Measurements from ENCODE around the gene GRM7. TPM values are rescaled to one million over a fixed set of nuclear protein-coding genes. Genes with fewer than 3 reads are reported as not detected.

GRM7 gene
- total RNA-seq, 3 donors from 2014 or later: not detected

DNA sequence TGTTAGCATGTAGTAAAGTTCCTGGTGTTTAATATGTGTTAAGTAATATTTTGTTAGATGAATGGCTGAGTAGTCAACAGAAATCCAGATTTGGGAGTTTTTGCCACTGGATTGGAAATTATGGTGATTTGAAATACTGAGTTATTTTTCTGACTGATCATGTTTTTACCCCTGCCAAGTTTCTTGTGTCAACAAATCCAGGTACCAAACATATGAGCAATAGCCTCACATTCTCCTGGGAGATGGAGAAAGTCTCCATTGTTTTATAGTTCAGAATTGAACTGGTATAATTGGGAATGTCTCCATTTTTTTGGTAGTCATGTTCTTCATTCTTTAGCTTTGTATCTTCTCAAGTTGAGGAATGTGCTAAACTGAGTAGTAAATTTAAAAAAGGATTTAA lies 873.5 kb downstream of the GRM7 start:
- Mint-ChIP-seq H3K36me3 (ENCODE audit: insufficient read depth) (no peaks in the 10 kb centered on the region), H3K4me3 (no peak overlapping the region)
- no peak for DNase-seq

GRCh38 chr3:7737263-7737662 lies 876.3 kb downstream of the GRM7 start:
- no peaks in the 10 kb centered on the region for H3K4me1 Mint-ChIP-seq (ENCODE audit: low read depth)
- no peaks in the 10 kb centered on the region for H3K27me3 Mint-ChIP-seq (ENCODE audit: low read depth)
- ATAC-seq: no peak
- H3K4me3 Mint-ChIP-seq: no peak overlapping the region
- peaks cover 3% of the 10 kb centered on the region for H3K9me3 Mint-ChIP-seq
- DNase-seq: no peak
- no peaks in the 10 kb centered on the region for H3K36me3 Mint-ChIP-seq (ENCODE audit: insufficient read depth)

More for the DNA sequence above, 873.5 kb downstream of the GRM7 start:
- Mint-ChIP-seq H3K9me3 (peaks cover 3% of the 10 kb centered on the region), H3K4me1 (ENCODE audit: low read depth) (no peaks in the 10 kb centered on the region), H3K27me3 (ENCODE audit: low read depth) (no peaks in the 10 kb centered on the region)
- no peak for ATAC-seq

- DNase-seq (no peak), ATAC-seq (no peak)
- H3K4me3 Mint-ChIP-seq: no peak overlapping the region
- no peaks in the 10 kb centered on the region for H3K36me3 Mint-ChIP-seq (ENCODE audit: insufficient read depth)
- H3K27me3 Mint-ChIP-seq (ENCODE audit: low read depth): no peaks in the 10 kb centered on the region
- no peaks in the 10 kb centered on the region for H3K4me1 Mint-ChIP-seq (ENCODE audit: low read depth)
- peaks cover 7% of the 10 kb centered on the region for H3K9me3 Mint-ChIP-seq
Measured at GRCh38 chr3:7739754-7740153, 878.8 kb downstream of the GRM7 start.

GRCh38 chr3:7740458-7740857 lies 879.5 kb downstream of the GRM7 start:
- H3K4me1 Mint-ChIP-seq (ENCODE audit: low read depth): no peaks in the 10 kb centered on the region
- DNase-seq: no peak
- no peaks in the 10 kb centered on the region for H3K27me3 Mint-ChIP-seq (ENCODE audit: low read depth)
- no peak for ATAC-seq
- H3K9me3 Mint-ChIP-seq: peaks cover 7% of the 10 kb centered on the region
- no peaks in the 10 kb centered on the region for H3K36me3 Mint-ChIP-seq (ENCODE audit: insufficient read depth)
- no peak overlapping the region for H3K4me3 Mint-ChIP-seq

- H3K36me3 Mint-ChIP-seq (ENCODE audit: insufficient read depth): no peaks in the 10 kb centered on the region
- DNase-seq (no peak), ATAC-seq (no peak)
- no peaks in the 10 kb centered on the region for H3K4me1 Mint-ChIP-seq (ENCODE audit: low read depth)
- H3K9me3 Mint-ChIP-seq: peaks cover 3% of the 10 kb centered on the region
- H3K4me3 Mint-ChIP-seq: no peak overlapping the region
- H3K27me3 Mint-ChIP-seq (ENCODE audit: low read depth): no peaks in the 10 kb centered on the region
Measured at GRCh38 chr3:7744850-7745249, 883.9 kb downstream of the GRM7 start.

- DNase-seq (no peak), ATAC-seq (no peak)
- H3K27me3 Mint-ChIP-seq (ENCODE audit: low read depth): no peaks in the 10 kb centered on the region
- peaks cover 3% of the 10 kb centered on the region for H3K9me3 Mint-ChIP-seq
- no peaks in the 10 kb centered on the region for H3K36me3 Mint-ChIP-seq (ENCODE audit: insufficient read depth)
- H3K4me3 Mint-ChIP-seq: no peak overlapping the region
- no peaks in the 10 kb centered on the region for H3K4me1 Mint-ChIP-seq (ENCODE audit: low read depth)
Measured at GRCh38 chr3:7745711-7746110, 884.8 kb downstream of the GRM7 start.

DNA sequence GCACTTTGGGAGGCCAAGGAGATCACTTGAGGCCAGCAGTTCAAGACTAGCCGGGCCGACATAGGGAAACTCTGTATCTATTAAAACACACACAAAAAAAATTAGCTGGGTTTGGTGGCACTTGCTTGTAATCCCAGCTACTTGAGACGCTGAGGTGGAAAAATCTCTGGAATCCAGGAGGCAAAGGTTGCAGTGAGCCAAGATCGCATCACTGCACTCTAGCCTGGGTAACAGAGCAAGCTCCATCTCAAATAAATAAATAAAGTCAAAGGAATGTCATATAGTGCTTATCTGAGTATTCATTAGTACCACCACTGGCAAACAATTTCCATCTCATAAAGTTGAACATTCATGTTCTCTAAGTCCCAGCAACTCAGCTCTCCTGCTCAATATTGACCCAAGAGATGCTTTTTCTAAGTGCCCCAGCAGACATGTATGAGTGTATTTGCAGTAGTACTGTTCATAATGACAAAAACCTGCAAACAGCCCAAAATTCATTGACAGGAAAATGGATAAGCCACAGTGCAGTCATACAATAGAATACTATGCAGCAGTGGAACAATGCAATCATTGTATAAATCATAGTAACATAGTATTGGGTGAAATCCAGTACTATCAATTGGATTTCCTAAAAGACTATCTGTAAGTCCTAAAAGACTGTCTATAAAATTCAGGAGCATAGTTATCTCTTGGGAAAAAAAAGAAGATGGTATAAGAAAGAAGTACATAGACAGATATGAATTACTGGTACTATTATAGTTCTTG lies 889.2 kb downstream of the GRM7 start:
- DNase-seq: no peak
- Mint-ChIP-seq H3K36me3 (ENCODE audit: insufficient read depth) (no peaks in the 10 kb centered on the region), H3K27me3 (ENCODE audit: low read depth) (no peaks in the 10 kb centered on the region)

GRCh38 chr3:7752005-7752404 lies 891.1 kb downstream of the GRM7 start:
- ATAC-seq: no peak
- H3K4me1 Mint-ChIP-seq (ENCODE audit: low read depth): peaks cover 4% of the 10 kb centered on the region
- no peak for DNase-seq
- no peaks in the 10 kb centered on the region for H3K27me3 Mint-ChIP-seq (ENCODE audit: low read depth)
- H3K4me3 Mint-ChIP-seq: no peak overlapping the region
- no peaks in the 10 kb centered on the region for H3K9me3 Mint-ChIP-seq
- no peaks in the 10 kb centered on the region for H3K36me3 Mint-ChIP-seq (ENCODE audit: insufficient read depth)

More for the DNA sequence above, 889.2 kb downstream of the GRM7 start:
- no peak for ATAC-seq
- Mint-ChIP-seq H3K4me1 (ENCODE audit: low read depth) (peaks cover 4% of the 10 kb centered on the region), H3K4me3 (no peak overlapping the region), H3K9me3 (no peaks in the 10 kb centered on the region)

GRCh38 chr3:7754653-7755441 lies 893.9 kb downstream of the GRM7 start:
- H3K4me3 Mint-ChIP-seq: no peak overlapping the region
- peaks cover 4% of the 10 kb centered on the region for H3K4me1 Mint-ChIP-seq (ENCODE audit: low read depth)
- no peaks in the 10 kb centered on the region for H3K36me3 Mint-ChIP-seq (ENCODE audit: insufficient read depth)
- ATAC-seq: no peak
- H3K27me3 Mint-ChIP-seq (ENCODE audit: low read depth): no peaks in the 10 kb centered on the region
- no peaks in the 10 kb centered on the region for H3K9me3 Mint-ChIP-seq
- no peak for DNase-seq

DNA sequence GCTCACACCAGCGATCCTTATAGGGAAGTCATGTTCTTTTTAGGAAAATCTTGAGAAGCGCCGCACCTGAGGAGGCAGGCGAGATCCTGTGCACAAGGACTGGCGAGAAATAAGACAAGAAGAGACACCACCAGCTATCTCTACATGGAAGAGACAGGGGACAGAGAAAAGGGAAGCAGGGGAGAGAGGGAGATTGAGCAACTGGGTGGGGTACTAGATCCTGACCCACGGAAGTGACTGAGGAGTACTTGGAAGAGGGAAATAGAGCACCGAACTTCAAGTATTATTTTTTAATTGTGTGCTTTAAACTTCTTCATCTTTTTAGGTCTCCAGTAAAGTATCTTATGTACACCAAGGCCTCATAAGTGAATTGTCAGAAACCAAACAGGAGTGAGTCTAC lies 898.7 kb downstream of the GRM7 start:
- Mint-ChIP-seq H3K27me3 (ENCODE audit: low read depth) (no peaks in the 10 kb centered on the region), H3K4me1 (ENCODE audit: low read depth) (no peaks in the 10 kb centered on the region), H3K36me3 (ENCODE audit: insufficient read depth) (no peaks in the 10 kb centered on the region), H3K9me3 (peaks cover 8% of the 10 kb centered on the region), H3K4me3 (no peak overlapping the region)
- DNase-seq: no peak
- ATAC-seq: no peak

DNA sequence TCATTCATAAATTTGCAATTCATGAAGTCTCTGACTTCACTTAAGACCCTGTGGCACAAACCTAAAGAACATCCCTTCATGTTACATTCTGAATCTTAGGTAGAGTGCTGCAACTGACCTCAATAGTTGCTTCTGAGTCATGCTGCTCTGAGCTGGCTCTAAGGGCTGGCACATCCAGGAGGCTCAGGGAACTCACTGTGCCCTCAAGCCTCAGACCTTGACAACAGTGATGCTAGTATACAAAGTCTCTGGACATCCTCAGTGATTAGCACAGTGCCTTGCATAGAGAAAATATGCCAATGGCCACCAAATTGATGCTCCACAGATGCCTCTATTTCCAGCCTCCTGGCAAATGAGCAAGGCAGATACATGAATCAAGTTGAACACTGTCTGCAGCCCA lies 899.8 kb downstream of the GRM7 start:
- DNase-seq: no peak
- Mint-ChIP-seq H3K27me3 (ENCODE audit: low read depth) (no peaks in the 10 kb centered on the region), H3K4me1 (ENCODE audit: low read depth) (no peaks in the 10 kb centered on the region), H3K9me3 (peaks cover 8% of the 10 kb centered on the region), H3K4me3 (no peak overlapping the region), H3K36me3 (ENCODE audit: insufficient read depth) (no peaks in the 10 kb centered on the region)
- no peak for ATAC-seq

- H3K27me3 Mint-ChIP-seq (ENCODE audit: low read depth): no peaks in the 10 kb centered on the region
- no peak overlapping the region for H3K4me3 Mint-ChIP-seq
- DNase-seq (no peak), ATAC-seq (no peak)
- H3K36me3 Mint-ChIP-seq (ENCODE audit: insufficient read depth): no peaks in the 10 kb centered on the region
- peaks cover 11% of the 10 kb centered on the region for H3K9me3 Mint-ChIP-seq
- H3K4me1 Mint-ChIP-seq (ENCODE audit: low read depth): no peaks in the 10 kb centered on the region
Measured at GRCh38 chr3:7764115-7764514, 903.2 kb downstream of the GRM7 start.

DNA sequence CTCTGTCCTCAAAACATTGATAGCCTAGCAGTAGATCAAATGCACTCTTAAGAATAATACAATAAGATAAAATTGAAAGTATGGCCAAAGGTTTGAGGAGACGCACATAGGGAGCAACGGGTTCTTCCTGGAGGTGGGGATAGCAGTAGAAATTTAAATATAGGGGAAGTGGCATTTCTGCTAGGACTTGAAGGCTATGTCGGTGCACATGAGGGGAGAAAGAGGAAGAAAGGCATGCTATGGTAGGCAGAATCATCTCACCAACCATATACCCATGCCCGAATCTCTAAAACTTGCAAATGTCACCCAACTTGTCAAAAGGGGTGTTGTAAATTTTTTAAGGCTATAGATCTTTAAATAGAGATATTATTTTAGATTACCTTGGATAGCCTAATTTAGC lies 905.6 kb downstream of the GRM7 start:
- no peak overlapping the region for H3K4me3 Mint-ChIP-seq
- ATAC-seq (no peak), DNase-seq (no peak)
- H3K9me3 Mint-ChIP-seq: peaks cover 11% of the 10 kb centered on the region
- H3K36me3 Mint-ChIP-seq (ENCODE audit: insufficient read depth): no peaks in the 10 kb centered on the region
- no peaks in the 10 kb centered on the region for H3K4me1 Mint-ChIP-seq (ENCODE audit: low read depth)
- no peaks in the 10 kb centered on the region for H3K27me3 Mint-ChIP-seq (ENCODE audit: low read depth)

GRCh38 chr3:7779331-7779730 lies 918.4 kb downstream of the GRM7 start:
- no peak for ATAC-seq
- H3K27me3 Mint-ChIP-seq (ENCODE audit: low read depth): no peaks in the 10 kb centered on the region
- H3K9me3 Mint-ChIP-seq: no peaks in the 10 kb centered on the region
- no peaks in the 10 kb centered on the region for H3K4me1 Mint-ChIP-seq (ENCODE audit: low read depth)
- DNase-seq: no peak
- H3K4me3 Mint-ChIP-seq: no peak overlapping the region
- no peaks in the 10 kb centered on the region for H3K36me3 Mint-ChIP-seq (ENCODE audit: insufficient read depth)

GRCh38 chr3:7781395-7781794 lies 920.5 kb downstream of the GRM7 start:
- Mint-ChIP-seq H3K36me3 (ENCODE audit: insufficient read depth) (no peaks in the 10 kb centered on the region), H3K27me3 (ENCODE audit: low read depth) (no peaks in the 10 kb centered on the region), H3K4me1 (ENCODE audit: low read depth) (no peaks in the 10 kb centered on the region), H3K4me3 (no peak overlapping the region), H3K9me3 (no peaks in the 10 kb centered on the region)
- ATAC-seq (no peak), DNase-seq (no peak)

Measured in activated T-cell treated with anti-CD3 and anti-CD28 coated beads, Interleukin-2, amount 50 U/mL, for 4 hours (primary cell).